ENCODE results near the gene TSHZ2.
A peak's percentile ranks its signal among the peaks of the same experiment; 100 is the strongest.

The TSHZ2 gene

GRCh38 chr20:52975029-52975732 is 3.0 kb downstream of the TSHZ2 start:
- H3K9me3 Mint-ChIP-seq = no peaks in the 10 kb centered on the region
- H3K36me3 Mint-ChIP-seq (ENCODE audit: low read depth) = peaks cover 4% of the 10 kb centered on the region
- H3K4me3 Mint-ChIP-seq = peak overlapping the region; percentile 91
- peaks cover 43% of the 10 kb centered on the region for H3K27me3 Mint-ChIP-seq
- peaks cover 65% of the 10 kb centered on the region for H3K4me1 Mint-ChIP-seq (ENCODE audit: low read depth)
- H3K27ac Mint-ChIP-seq = peak overlapping the region; percentile 41

GRCh38 chr20:52975803-52976531 is 3.8 kb downstream of the TSHZ2 start:
- Mint-ChIP-seq H3K4me1 (ENCODE audit: low read depth) (peaks cover 65% of the 10 kb centered on the region), H3K27ac (peak overlapping the region; percentile 41)

GRCh38 chr20:52978851-52979250 is 6.7 kb downstream of the TSHZ2 start:
- Mint-ChIP-seq H3K4me3 (no peak overlapping the region), H3K4me1 (ENCODE audit: low read depth) (peaks cover 48% of the 10 kb centered on the region), H3K36me3 (ENCODE audit: low read depth) (no peaks in the 10 kb centered on the region), H3K9me3 (no peaks in the 10 kb centered on the region), H3K27ac (no peak overlapping the region), H3K27me3 (peaks cover 22% of the 10 kb centered on the region)

More at GRCh38 chr20:52975803-52976531, 3.8 kb downstream of the TSHZ2 start:
- Mint-ChIP-seq H3K36me3 (ENCODE audit: low read depth) (peaks cover 4% of the 10 kb centered on the region), H3K4me3 (peak overlapping the region; percentile 91), H3K9me3 (no peaks in the 10 kb centered on the region), H3K27me3 (peaks cover 41% of the 10 kb centered on the region)

GRCh38 chr20:52981051-52981450 is 8.9 kb downstream of the TSHZ2 start:
- peaks cover 40% of the 10 kb centered on the region for H3K4me1 Mint-ChIP-seq (ENCODE audit: low read depth)
- no peaks in the 10 kb centered on the region for H3K9me3 Mint-ChIP-seq
- H3K4me3 Mint-ChIP-seq = no peak overlapping the region
- H3K27ac Mint-ChIP-seq = no peak overlapping the region
- no peaks in the 10 kb centered on the region for H3K36me3 Mint-ChIP-seq (ENCODE audit: low read depth)
- peaks cover 10% of the 10 kb centered on the region for H3K27me3 Mint-ChIP-seq

- no peaks in the 10 kb centered on the region for H3K9me3 Mint-ChIP-seq
- no peaks in the 10 kb centered on the region for H3K36me3 Mint-ChIP-seq (ENCODE audit: low read depth)
- peak overlapping the region; percentile 51 for H3K27ac Mint-ChIP-seq
- no peaks in the 10 kb centered on the region for H3K27me3 Mint-ChIP-seq
- peaks cover 15% of the 10 kb centered on the region for H3K4me1 Mint-ChIP-seq (ENCODE audit: low read depth)
- peak overlapping the region; percentile 57 for H3K4me3 Mint-ChIP-seq
These were observed 11.7 kb downstream of the TSHZ2 start for GRCh38 chr20:52983726-52984450.

GRCh38 chr20:52984451-52984810 is 12.3 kb downstream of the TSHZ2 start:
- peak overlapping the region; percentile 51 for H3K27ac Mint-ChIP-seq
- no peaks in the 10 kb centered on the region for H3K27me3 Mint-ChIP-seq
- no peaks in the 10 kb centered on the region for H3K9me3 Mint-ChIP-seq
- peaks cover 10% of the 10 kb centered on the region for H3K4me1 Mint-ChIP-seq (ENCODE audit: low read depth)
- H3K36me3 Mint-ChIP-seq (ENCODE audit: low read depth) = no peaks in the 10 kb centered on the region
- H3K4me3 Mint-ChIP-seq = peak overlapping the region; percentile 57

GRCh38 chr20:52985687-52986086 is 13.5 kb downstream of the TSHZ2 start:
- Mint-ChIP-seq H3K4me3 (no peak overlapping the region), H3K27ac (no peak overlapping the region), H3K27me3 (no peaks in the 10 kb centered on the region), H3K4me1 (ENCODE audit: low read depth) (peaks cover 7% of the 10 kb centered on the region), H3K9me3 (no peaks in the 10 kb centered on the region), H3K36me3 (ENCODE audit: low read depth) (no peaks in the 10 kb centered on the region)

GRCh38 chr20:52987295-52987694 is 15.1 kb downstream of the TSHZ2 start:
- no peak overlapping the region for H3K27ac Mint-ChIP-seq
- no peaks in the 10 kb centered on the region for H3K27me3 Mint-ChIP-seq
- H3K36me3 Mint-ChIP-seq (ENCODE audit: low read depth) = no peaks in the 10 kb centered on the region
- no peak overlapping the region for H3K4me3 Mint-ChIP-seq
- H3K9me3 Mint-ChIP-seq = no peaks in the 10 kb centered on the region
- peaks cover 7% of the 10 kb centered on the region for H3K4me1 Mint-ChIP-seq (ENCODE audit: low read depth)

- no peaks in the 10 kb centered on the region for H3K36me3 Mint-ChIP-seq (ENCODE audit: low read depth)
These were observed 19.7 kb downstream of the TSHZ2 start for GRCh38 chr20:52991830-52992229.

GRCh38 chr20:52992632-52993031 is 20.5 kb downstream of the TSHZ2 start:
- H3K27me3 Mint-ChIP-seq = no peaks in the 10 kb centered on the region
- no peaks in the 10 kb centered on the region for H3K9me3 Mint-ChIP-seq
- H3K27ac Mint-ChIP-seq = no peak overlapping the region
- no peaks in the 10 kb centered on the region for H3K36me3 Mint-ChIP-seq (ENCODE audit: low read depth)
- H3K4me3 Mint-ChIP-seq = no peak overlapping the region
- no peaks in the 10 kb centered on the region for H3K4me1 Mint-ChIP-seq (ENCODE audit: low read depth)

More at GRCh38 chr20:52991830-52992229, 19.7 kb downstream of the TSHZ2 start:
- Mint-ChIP-seq H3K27ac (no peak overlapping the region), H3K4me1 (ENCODE audit: low read depth) (no peaks in the 10 kb centered on the region), H3K27me3 (no peaks in the 10 kb centered on the region), H3K9me3 (no peaks in the 10 kb centered on the region), H3K4me3 (no peak overlapping the region)

GRCh38 chr20:52993076-52993475 is 20.9 kb downstream of the TSHZ2 start:
- Mint-ChIP-seq H3K27me3 (no peaks in the 10 kb centered on the region), H3K4me1 (ENCODE audit: low read depth) (no peaks in the 10 kb centered on the region), H3K4me3 (no peak overlapping the region), H3K27ac (no peak overlapping the region), H3K36me3 (ENCODE audit: low read depth) (no peaks in the 10 kb centered on the region), H3K9me3 (no peaks in the 10 kb centered on the region)

- Mint-ChIP-seq H3K27me3 (no peaks in the 10 kb centered on the region), H3K36me3 (ENCODE audit: low read depth) (no peaks in the 10 kb centered on the region), H3K27ac (no peak overlapping the region)
These were observed 22.2 kb downstream of the TSHZ2 start for GRCh38 chr20:52994184-52994970.

GRCh38 chr20:52996130-52996529 is 24.0 kb downstream of the TSHZ2 start:
- no peak overlapping the region for H3K4me3 Mint-ChIP-seq
- no peaks in the 10 kb centered on the region for H3K27me3 Mint-ChIP-seq
- no peaks in the 10 kb centered on the region for H3K36me3 Mint-ChIP-seq (ENCODE audit: low read depth)
- H3K9me3 Mint-ChIP-seq = no peaks in the 10 kb centered on the region
- no peak overlapping the region for H3K27ac Mint-ChIP-seq
- peaks cover 17% of the 10 kb centered on the region for H3K4me1 Mint-ChIP-seq (ENCODE audit: low read depth)

More at GRCh38 chr20:52994184-52994970, 22.2 kb downstream of the TSHZ2 start:
- H3K4me3 Mint-ChIP-seq = no peak overlapping the region
- peaks cover 3% of the 10 kb centered on the region for H3K4me1 Mint-ChIP-seq (ENCODE audit: low read depth)
- no peaks in the 10 kb centered on the region for H3K9me3 Mint-ChIP-seq

- no peaks in the 10 kb centered on the region for H3K9me3 Mint-ChIP-seq
- peaks cover 22% of the 10 kb centered on the region for H3K4me1 Mint-ChIP-seq (ENCODE audit: low read depth)
- no peak overlapping the region for H3K4me3 Mint-ChIP-seq
- H3K27ac Mint-ChIP-seq = no peak overlapping the region
- H3K27me3 Mint-ChIP-seq = no peaks in the 10 kb centered on the region
- no peaks in the 10 kb centered on the region for H3K36me3 Mint-ChIP-seq (ENCODE audit: low read depth)
These were observed 24.5 kb downstream of the TSHZ2 start for GRCh38 chr20:52996658-52997057.
